DOHH2 (cell line): ENCODE data around the gene PRRC1.

Experiments
- CTCF ChIP-seq: fragments of 200-600 bp; sonication (generic); IDR thresholded peaks from one replicate; pipeline ENCODE4 v1.5.1; 2014; ENCODE audit warnings: antibody characterized with exemption, mild to moderate bottlenecking, low read depth, low read length; ENCODE audit not compliant: poor library complexity, severe bottlenecking
- EZH2phosphoT487 ChIP-seq: fragments of 200-600 bp; sonication (generic); IDR thresholded peaks from 2 replicates; pipeline ENCODE4 v1.6.1; 2017; ENCODE audit warnings: borderline replicate concordance, mild to moderate bottlenecking, antibody characterized with exemption, low read length, moderate library complexity, mixed read lengths

- TF ChIP-seq CTCF (no peak), EZH2phosphoT487 (no peak)
These were observed 72.0 kb downstream of the PRRC1 start for GRCh38 chr5:127589309-127590030.
